NCI-H2107 treated with DMSO at 0.1 percent for 48 hours (cell line): ENCODE data around the gene ARAP3.

Experiments used
- DNase-seq: peaks from one replicate; lab custom pipeline; 2025; ENCODE audit not compliant: unreplicated experiment; lab: John Stamatoyannopoulos, UW

ARAP3 gene

DNA sequence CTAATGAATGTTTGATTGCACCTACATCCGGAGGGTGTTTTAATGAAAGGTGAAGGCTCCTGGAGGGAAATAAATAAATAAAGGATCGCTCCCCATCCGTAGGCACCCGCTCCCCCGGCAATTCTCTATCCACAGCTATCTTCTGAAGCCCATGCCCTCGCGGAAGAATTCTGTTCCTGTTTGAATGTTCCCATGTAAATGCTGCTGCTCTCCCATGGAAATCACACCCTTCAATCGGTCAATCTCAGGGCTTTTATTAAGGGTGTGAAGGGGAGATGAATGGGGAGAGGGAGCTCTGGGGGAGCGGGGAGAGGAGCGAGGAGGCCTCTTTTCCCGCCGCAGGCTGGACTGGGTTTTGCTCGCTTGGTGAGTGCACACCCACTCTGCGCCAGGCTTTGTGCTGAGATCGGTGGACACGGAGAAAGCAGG lies 21.1 kb upstream of the ARAP3 start:
- DNase-seq = no peak

- no peak for DNase-seq
Measured at GRCh38 chr5:141701360-141702119, 19.5 kb upstream of the ARAP3 start.

- DNase-seq = no peak
Measured at GRCh38 chr5:141697586-141697985, 15.6 kb upstream of the ARAP3 start.

DNA sequence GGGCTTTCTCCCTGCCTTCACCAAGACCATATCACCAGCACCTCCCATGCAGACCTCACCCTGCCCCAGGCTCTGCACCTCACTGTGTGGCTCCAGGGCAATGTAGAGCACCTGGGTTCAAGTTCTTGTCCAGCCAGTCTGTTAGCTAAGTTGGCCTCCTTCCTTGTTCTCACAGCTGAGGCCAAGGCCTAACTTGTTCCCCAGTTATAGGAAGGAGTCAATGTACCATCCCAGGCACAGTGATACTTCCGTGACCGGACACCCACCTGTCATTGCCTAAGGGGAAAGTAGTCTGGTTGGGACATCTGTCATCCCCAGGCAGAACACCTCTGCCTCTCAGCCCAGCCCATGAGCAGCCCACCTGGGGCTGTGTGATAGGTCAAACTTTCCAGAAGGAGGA lies 14.4 kb upstream of the ARAP3 start:
- DNase-seq = no peak

GRCh38 chr5:141695627-141696215 lies 13.7 kb upstream of the ARAP3 start:
- peak; percentile 35 for DNase-seq

DNA sequence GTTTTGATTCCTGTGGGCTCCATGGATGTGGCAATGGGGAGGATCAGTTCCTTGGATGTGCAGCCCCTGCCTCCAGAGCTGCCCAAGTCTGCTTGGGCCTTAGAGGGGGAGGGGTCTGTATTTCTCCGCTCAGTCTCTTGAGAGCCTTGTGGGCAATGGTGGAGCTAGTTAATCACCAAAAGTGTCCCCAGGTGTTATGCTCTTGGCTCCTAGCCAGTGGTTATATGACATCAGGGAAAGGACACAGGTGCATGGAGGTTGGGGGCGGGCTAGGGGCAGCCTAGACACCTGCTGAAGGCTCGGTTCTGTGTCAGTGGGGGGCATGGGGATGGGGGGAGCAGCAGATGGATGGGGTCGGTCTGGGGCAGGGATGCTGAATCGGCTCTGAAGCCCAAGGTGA lies 12.4 kb upstream of the ARAP3 start:
- DNase-seq = peak; percentile 16

DNA sequence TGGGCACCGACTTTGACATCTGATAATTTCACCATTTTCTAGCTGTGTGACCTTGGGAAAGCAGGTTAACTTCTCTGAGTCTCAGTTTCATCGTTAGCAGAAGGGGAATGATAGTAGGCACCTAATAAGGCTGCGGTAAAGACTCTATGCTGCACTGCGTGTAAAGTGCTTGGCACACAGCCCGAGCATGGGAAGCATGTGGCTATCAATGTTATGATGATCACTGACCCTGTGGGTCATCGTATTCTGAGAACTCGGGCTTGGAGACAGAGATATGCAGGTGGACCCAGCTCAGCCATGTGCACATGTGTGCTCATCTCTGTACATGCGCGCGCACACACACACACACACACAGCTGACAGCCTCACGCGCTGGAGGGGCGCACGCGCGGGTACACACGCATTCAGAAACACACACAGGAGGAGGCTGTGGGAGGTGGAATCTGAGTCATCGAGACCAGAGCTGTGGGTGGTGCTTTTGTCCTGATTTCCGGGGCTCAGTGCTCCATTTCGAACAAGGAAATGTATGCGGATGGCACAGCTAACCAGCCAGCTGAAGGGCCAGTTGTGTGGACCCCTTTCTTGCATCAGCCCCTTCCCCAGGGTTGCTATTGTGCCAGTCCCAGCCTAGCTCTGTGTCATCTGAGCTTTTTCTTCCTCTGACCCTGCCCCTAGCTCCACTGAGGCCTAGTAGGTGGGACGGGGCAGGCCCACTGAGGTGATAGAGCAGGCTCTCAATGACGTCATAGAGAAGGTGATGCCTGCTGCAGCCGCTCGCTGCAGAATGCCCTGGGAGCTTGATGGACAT lies 11.1 kb upstream of the ARAP3 start:
- DNase-seq = peak; percentile 32

DNA sequence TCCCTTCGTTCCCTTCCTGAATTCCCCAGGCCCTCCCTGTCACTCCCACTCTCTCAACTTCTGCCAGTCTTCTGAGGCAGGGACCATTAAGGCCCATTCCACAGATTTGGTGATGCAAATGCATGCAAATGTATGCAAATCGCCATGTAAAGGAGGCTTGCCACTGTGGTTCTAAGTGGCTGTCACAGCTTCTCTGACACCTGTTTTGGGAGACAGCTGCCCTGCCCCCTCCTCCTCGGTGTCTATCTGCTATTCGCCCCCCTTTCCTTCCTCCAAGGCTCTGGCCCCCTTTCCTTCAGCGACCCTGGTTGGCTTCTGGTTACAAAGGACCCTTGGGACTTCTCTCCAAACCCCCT lies 10.5 kb upstream of the ARAP3 start:
- no peak for DNase-seq

- DNase-seq = peak; percentile 19
Measured at GRCh38 chr5:141691867-141692532, 10.0 kb upstream of the ARAP3 start.

- DNase-seq = no peak
Measured at GRCh38 chr5:141691286-141691866, 9.3 kb upstream of the ARAP3 start.

- no peak for DNase-seq
Measured at GRCh38 chr5:141686648-141687416, 4.8 kb upstream of the ARAP3 start.

DNA sequence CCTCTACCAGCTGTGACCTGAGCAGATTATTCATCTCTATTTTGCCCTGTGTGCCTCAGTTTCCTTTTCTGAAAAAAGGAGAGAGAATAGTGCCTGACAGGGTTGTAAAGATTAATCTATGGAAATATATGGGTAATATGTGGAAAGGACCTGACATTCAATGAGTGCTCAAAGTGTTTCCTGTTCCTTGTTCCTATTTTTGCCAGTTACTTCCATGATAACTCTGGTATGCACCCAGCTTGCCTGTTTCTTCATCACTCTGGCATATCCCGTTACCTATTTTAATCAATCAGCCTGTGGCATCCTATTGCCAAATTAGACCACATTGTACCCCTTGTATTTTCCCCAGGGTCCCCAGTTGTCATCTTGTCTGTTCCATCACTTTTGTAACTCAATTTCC lies 3.6 kb upstream of the ARAP3 start:
- no peak for DNase-seq

GRCh38 chr5:141683596-141684141 lies 1.6 kb upstream of the ARAP3 start:
- no peak for DNase-seq

DNA sequence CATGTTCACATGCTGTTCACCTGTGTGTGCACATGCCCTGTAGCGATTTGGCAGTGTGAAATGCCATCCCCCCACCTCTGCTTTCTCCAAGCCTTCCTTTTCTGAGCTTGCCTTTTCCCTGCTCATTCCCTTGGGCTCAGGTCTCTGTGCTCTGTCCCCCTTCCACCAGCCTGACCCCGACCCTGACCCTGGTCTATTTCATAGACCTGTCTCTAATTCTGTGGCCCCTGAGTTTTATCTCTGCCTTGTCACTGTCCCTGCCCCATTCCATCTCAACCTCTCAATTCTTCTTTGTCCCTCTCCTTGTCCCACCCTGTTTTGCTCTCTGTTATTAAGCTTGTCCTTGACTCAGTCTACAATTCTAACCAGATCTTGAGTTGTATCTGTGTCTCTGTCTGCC lies 735 bp downstream of the ARAP3 start:
- no peak for DNase-seq

GRCh38 chr5:141680751-141681201 lies 1.3 kb downstream of the ARAP3 start:
- DNase-seq = no peak

DNA sequence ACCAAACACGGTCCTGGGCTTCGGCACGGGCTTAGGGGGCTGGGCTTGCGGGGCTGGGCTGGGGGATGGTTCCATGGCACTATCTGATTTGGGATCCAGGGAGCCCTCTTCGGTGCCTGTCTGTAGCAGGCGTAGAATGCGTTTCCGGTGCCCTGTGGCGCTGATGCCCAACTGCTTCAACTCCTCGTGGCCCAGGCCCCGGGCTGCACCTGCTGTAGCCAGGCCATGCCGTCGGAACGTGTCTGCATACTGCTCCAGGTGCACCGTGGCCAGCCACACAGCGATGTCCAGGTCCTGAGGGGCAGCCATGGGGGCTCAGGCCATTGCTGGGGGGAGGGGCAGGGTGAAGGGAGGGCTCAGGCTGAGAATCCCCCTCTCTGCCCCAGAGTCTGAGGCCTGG lies 1.9 kb downstream of the ARAP3 start:
- no peak for DNase-seq

DNA sequence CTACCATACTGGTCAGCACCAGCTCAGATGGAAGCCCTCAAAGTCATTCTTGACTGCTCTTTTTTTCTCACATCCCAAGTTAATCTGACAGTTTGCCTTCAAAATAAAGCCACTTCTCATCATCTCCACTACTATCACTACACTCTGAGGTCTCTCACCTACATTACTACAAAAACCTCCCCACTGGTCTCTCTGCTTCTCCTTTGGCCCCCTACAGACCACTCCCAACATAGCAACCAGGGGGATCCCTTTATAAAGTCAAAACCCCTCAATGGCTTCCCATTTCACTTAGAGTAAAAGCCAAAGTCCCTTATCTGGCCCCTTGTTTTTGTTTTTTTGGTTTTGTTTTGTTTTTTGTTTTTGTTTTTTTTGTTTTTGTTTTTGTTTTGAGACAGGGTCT lies 4.6 kb downstream of the ARAP3 start:
- DNase-seq = no peak

GRCh38 chr5:141675672-141676071 lies 6.4 kb downstream of the ARAP3 start:
- no peak for DNase-seq

DNA sequence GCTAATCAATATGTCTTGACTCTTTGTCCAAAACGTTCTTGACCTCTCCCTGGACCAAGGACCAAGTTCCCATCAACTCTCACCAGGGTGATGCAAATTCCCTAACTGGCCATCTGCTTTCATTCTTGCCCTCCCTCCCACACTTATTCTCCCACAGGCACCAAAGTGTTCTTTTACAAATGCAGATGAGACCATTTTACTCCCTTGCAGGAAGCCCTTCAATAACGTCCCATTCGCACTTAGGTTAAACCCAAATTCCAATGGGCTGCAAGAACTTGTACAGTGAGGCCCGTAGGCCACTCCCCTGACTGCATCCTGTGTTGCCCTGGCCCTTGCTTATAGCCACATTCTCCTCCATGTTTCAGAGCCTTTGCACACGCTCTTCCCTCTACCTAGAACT lies 7.3 kb downstream of the ARAP3 start:
- no peak for DNase-seq
